Left hindlimb (tissue), 1 donor: Measurements from ENCODE around the gene POLR2F.

Source experiments
- DNase-seq: peaks from one replicate; pipeline ENCODE4 v3.0.0-alpha.2; 2018

The POLR2F gene

GRCh38 chr22:38007330-38007902, 53.9 kb downstream of the POLR2F start:
- no peak for DNase-seq

- no peak for DNase-seq
Measured at GRCh38 chr22:38009000-38009806, 55.7 kb downstream of the POLR2F start.

GRCh38 chr22:38012604-38013072, 59.1 kb downstream of the POLR2F start:
- DNase-seq = no peak

- no peak for DNase-seq
Measured at GRCh38 chr22:38014083-38014482, 60.6 kb downstream of the POLR2F start.

- peak; percentile 65 for DNase-seq
Measured at GRCh38 chr22:38016182-38017151, 63.0 kb downstream of the POLR2F start.

- DNase-seq = peak; percentile 75
Measured at GRCh38 chr22:38017272-38017920, 63.9 kb downstream of the POLR2F start.

GRCh38 chr22:38017939-38018885, 64.7 kb downstream of the POLR2F start:
- DNase-seq = no peak
